Measurements from ENCODE around the gene CDC23.
"Not testable (repeated sequence)": the region's sequence is repeated elsewhere in the genome, so short reads cannot be mapped to it uniquely, and the experiment has no call there.

DNA sequence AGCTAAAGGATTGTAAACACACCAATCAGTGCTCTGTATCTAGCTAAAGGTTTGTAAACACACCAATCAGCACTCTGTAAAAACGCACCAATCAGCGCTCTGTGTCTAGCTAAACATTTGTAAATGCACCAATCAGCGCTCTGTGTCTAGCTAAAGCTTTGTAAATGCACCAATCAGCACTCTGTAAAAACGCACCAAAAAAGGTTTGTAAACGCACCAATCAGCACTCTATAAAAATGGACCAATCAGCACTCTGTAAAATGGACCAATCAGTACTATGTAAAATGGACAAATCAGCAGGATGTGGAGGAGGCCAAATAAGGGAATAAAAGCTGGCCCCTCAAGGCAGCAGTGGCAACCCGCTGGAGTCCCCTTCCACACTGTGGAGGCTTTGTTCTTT is 69.5 kb downstream of the CDC23 start:
- TF ChIP-seq, protein P1, sequence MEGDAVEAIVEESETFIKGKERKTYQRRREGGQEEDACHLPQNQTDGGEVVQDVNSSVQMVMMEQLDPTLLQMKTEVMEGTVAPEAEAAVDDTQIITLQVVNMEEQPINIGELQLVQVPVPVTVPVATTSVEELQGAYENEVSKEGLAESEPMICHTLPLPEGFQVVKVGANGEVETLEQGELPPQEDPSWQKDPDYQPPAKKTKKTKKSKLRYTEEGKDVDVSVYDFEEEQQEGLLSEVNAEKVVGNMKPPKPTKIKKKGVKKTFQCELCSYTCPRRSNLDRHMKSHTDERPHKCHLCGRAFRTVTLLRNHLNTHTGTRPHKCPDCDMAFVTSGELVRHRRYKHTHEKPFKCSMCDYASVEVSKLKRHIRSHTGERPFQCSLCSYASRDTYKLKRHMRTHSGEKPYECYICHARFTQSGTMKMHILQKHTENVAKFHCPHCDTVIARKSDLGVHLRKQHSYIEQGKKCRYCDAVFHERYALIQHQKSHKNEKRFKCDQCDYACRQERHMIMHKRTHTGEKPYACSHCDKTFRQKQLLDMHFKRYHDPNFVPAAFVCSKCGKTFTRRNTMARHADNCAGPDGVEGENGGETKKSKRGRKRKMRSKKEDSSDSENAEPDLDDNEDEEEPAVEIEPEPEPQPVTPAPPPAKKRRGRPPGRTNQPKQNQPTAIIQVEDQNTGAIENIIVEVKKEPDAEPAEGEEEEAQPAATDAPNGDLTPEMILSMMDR (conservative IDR thresholded peaks at IDR 0.05 in 1 of 2, IDR thresholded peaks at IDR 0.05 in 1 of 2; ENCODE audit: extremely low read depth in 1 of 2, insufficient read depth in 1 of 2, low read depth in 1 of 2, low read length in 2 of 2), result not testable (repeated sequence)
- not testable (repeated sequence) for TF ChIP-seq EZH2 (IDR thresholded peaks at IDR 0.05; ENCODE audit: borderline replicate concordance, low read length)

All from mammary epithelial cell (primary cell).